Astrocyte (in vitro differentiated cells and primary cell): ENCODE data around the gene PHF19.

Experiments
- EZH2 ChIP-seq: IDR thresholded peaks from 2 replicates; pipeline ENCODE4 v1.6.1; 2012; ENCODE audit warnings: mild to moderate bottlenecking, low read length, inconsistent platforms; ENCODE audit not compliant: insufficient read depth
- TF ChIP-seq, protein P1 (sequence below): IDR thresholded peaks from 2 replicates; pipeline ENCODE4 v1.5.1; 2011; ENCODE audit warnings: low read depth, mild to moderate bottlenecking, inconsistent platforms, low read length, moderate library complexity; ENCODE audit not compliant: insufficient read depth

DNA sequence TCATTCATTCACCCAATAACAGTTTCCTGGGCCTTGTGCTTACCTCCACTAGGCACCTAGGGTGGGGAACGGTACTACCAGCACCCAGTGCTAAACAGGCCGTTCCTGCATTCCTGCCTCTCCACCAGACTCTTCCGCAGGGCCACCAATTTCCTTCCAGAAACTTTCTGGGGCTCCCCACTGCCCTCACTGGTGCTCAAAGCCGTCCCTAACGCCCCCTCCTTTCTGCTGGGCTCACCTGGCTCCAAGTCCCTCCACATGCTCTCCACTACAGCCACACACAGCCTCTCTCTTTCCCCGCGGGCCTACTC is 1.4 kb downstream of the PHF19 start:
- TF ChIP-seq, protein P1, sequence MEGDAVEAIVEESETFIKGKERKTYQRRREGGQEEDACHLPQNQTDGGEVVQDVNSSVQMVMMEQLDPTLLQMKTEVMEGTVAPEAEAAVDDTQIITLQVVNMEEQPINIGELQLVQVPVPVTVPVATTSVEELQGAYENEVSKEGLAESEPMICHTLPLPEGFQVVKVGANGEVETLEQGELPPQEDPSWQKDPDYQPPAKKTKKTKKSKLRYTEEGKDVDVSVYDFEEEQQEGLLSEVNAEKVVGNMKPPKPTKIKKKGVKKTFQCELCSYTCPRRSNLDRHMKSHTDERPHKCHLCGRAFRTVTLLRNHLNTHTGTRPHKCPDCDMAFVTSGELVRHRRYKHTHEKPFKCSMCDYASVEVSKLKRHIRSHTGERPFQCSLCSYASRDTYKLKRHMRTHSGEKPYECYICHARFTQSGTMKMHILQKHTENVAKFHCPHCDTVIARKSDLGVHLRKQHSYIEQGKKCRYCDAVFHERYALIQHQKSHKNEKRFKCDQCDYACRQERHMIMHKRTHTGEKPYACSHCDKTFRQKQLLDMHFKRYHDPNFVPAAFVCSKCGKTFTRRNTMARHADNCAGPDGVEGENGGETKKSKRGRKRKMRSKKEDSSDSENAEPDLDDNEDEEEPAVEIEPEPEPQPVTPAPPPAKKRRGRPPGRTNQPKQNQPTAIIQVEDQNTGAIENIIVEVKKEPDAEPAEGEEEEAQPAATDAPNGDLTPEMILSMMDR = no peak
- no peak for TF ChIP-seq EZH2
